Mesodermal cell (in vitro differentiated cells): ENCODE data around the gene PCDHGA5.

Experiments used
- H3K27ac ChIP-seq: 2 replicates; pipeline ENCODE4 v1.7.0; 2013; ENCODE audit warnings: mild to moderate bottlenecking, low read depth, low read length, moderate library complexity; ENCODE audit not compliant: severe bottlenecking
- H3K36me3 ChIP-seq: 2 replicates; pipeline ENCODE4 v1.7.1; 2013; ENCODE audit warnings: mild to moderate bottlenecking, low read length, moderate library complexity; ENCODE audit not compliant: control insufficient read depth, insufficient read depth
- H3K4me1 ChIP-seq: one replicate; pipeline ENCODE4 v1.7.1; 2013; ENCODE audit warnings: mild to moderate bottlenecking, low read length; ENCODE audit not compliant: insufficient read depth, control insufficient read depth, poor library complexity, severe bottlenecking
- H3K4me3 ChIP-seq: 2 replicates; pipeline ENCODE4 v1.7.0; 2013; ENCODE audit warnings: low read length, control low read depth, mild to moderate bottlenecking; ENCODE audit not compliant: insufficient read depth, poor library complexity, severe bottlenecking; ENCODE audit errors: extremely low read depth
- H3K9me3 ChIP-seq: 2 replicates; pipeline ENCODE4 v1.7.1; 2013; ENCODE audit warnings: mild to moderate bottlenecking, low read length, moderate library complexity; ENCODE audit not compliant: control insufficient read depth
- WGBS, 2 experiments: methylation state at CpG; one replicate each; pipeline ENCODE4 v1.1.5; 2013; ENCODE audit warnings: missing lambda C conversion rate in 2 of 2; ENCODE audit not compliant: insufficient coverage in 2 of 2; 5-methylcytosine and 5-hydroxymethylcytosine counted together

The PCDHGA5 gene

DNA sequence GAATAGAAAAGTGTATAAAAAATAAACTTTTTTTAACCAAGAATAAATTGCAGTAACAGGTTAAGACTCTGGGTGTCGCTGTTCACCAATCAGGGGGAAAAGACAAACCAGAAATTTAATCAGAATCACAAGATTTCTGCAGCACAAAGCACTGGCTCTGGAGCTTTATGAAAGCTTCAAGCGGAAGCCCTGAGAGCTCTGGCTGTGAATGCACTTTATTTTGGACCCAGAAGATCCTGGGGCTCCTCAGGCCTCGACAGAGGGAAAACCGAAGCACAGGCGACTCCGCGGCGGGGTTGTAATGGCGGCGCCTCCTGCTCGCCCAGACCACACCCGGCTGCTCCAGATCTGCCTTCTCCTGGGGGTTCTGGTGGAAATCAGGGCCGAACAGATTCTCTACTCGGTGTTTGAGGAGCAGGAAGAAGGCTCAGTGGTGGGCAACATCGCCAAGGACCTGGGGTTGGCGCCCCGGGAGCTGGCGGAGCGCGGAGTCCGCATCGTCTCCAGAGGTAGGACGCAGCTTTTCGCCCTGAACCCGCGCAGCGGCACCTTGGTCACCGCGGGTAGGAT lies 9.0 kb upstream of the PCDHGA5 start, which contains the start of gene PCDHGA4:
Gene PCDHGA4, plus strand, starts transcription at position 122 of the 570 bp plus-strand sequence. Its CDS starts 87 bp downstream, at position 209.
- Histone ChIP-seq H3K27ac (no peak within 1 kb of the TSS), H3K9me3 (peaks cover 46% of the 10 kb centered on the region)

GRCh38 chr5:141355641-141356040 lies 8.3 kb upstream of the PCDHGA5 start:
- H3K27ac ChIP-seq = no peak overlapping the region
- no peaks in the 10 kb centered on the region for H3K36me3 ChIP-seq
- no peaks in the 10 kb centered on the region for H3K4me1 ChIP-seq
- 96 to 97% methylated on average over 22 to 24 of the region's 24 CpGs for WGBS, 2 experiments
- peaks cover 46% of the 10 kb centered on the region for H3K9me3 ChIP-seq
- H3K4me3 ChIP-seq = no peak overlapping the region

More for the DNA sequence above, 9.0 kb upstream of the PCDHGA5 start, which contains the start of gene PCDHGA4:
- Histone ChIP-seq H3K36me3 (no peaks in the 10 kb centered on the region), H3K4me3 (no peak within 1 kb of the TSS), H3K4me1 (no peaks in the 10 kb centered on the region)
- 90 to 92% methylated on average over 27 to 29 of the region's 29 CpGs for WGBS, 2 experiments

DNA sequence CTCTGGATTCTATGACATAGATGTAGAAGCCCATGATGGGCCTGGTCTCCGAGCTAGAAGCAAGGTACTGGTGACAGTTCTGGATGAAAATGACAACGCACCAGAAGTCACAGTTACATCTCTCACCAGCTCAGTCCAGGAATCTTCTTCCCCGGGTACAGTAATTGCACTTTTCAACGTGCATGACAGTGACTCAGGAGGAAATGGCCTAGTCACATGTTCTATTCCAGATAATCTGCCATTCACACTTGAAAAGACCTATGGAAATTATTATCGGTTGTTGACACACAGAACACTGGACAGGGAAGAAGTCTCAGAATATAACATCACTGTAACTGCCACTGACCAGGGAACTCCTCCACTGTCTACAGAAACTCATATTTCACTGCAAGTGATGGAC lies 7.8 kb upstream of the PCDHGA5 start:
- WGBS, 2 experiments = 80 to 89% methylated on average over 3 to 4 of the region's 5 CpGs
- no peaks in the 10 kb centered on the region for H3K36me3 ChIP-seq
- peaks cover 46% of the 10 kb centered on the region for H3K9me3 ChIP-seq
- no peaks in the 10 kb centered on the region for H3K4me1 ChIP-seq
- no peak overlapping the region for H3K27ac ChIP-seq
- H3K4me3 ChIP-seq = no peak overlapping the region

GRCh38 chr5:141356950-141357349 lies 7.0 kb upstream of the PCDHGA5 start:
- Histone ChIP-seq H3K27ac (no peak overlapping the region), H3K4me3 (no peak overlapping the region), H3K9me3 (peaks cover 47% of the 10 kb centered on the region), H3K36me3 (no peaks in the 10 kb centered on the region), H3K4me1 (no peaks in the 10 kb centered on the region)
- 92 to 97% methylated on average over 17 to 19 of the region's 19 CpGs for WGBS, 2 experiments

- no peaks in the 10 kb centered on the region for H3K4me1 ChIP-seq
- peaks cover 3% of the 10 kb centered on the region for H3K36me3 ChIP-seq
- H3K9me3 ChIP-seq = peaks cover 50% of the 10 kb centered on the region
- no peak within 1 kb of the TSS for H3K27ac ChIP-seq
- 87 to 94% methylated on average over 19 to 23 of the region's 24 CpGs for WGBS, 2 experiments
- no peak within 1 kb of the TSS for H3K4me3 ChIP-seq
Measured at GRCh38 chr5:141359790-141360426, 4.1 kb upstream of the PCDHGA5 start, which contains the start of gene PCDHGB2. Gene PCDHGB2, plus strand, starts transcription at chr5:141359994. Its CDS starts 142 bp downstream, at chr5:141360136.

DNA sequence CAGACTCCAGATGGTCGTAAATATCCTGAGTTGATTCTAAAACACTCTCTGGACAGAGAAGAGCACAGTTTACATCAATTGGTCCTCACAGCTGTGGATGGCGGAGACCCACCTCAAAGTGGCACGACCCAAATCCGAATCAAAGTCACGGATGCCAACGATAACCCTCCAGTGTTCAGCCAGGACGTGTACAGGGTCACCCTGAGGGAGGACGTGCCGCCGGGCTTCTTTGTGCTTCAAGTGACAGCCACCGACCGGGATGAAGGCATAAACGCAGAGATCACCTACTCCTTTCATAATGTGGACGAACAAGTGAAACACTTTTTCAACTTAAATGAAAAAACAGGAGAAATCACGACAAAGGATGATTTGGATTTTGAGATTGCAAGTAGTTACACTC lies 3.3 kb upstream of the PCDHGA5 start:
- H3K27ac ChIP-seq = no peak overlapping the region
- 94 to 95% methylated on average over 10 to 11 of the region's 15 CpGs for WGBS, 2 experiments
- no peaks in the 10 kb centered on the region for H3K4me1 ChIP-seq
- H3K36me3 ChIP-seq = peaks cover 3% of the 10 kb centered on the region
- peaks cover 50% of the 10 kb centered on the region for H3K9me3 ChIP-seq
- H3K4me3 ChIP-seq = no peak overlapping the region

GRCh38 chr5:141362719-141363118 lies 1.2 kb upstream of the PCDHGA5 start:
- no peak overlapping the region for H3K4me3 ChIP-seq
- peaks cover 45% of the 10 kb centered on the region for H3K9me3 ChIP-seq
- H3K4me1 ChIP-seq = no peaks in the 10 kb centered on the region
- peaks cover 3% of the 10 kb centered on the region for H3K36me3 ChIP-seq
- H3K27ac ChIP-seq = no peak overlapping the region

- Histone ChIP-seq H3K36me3 (peaks cover 3% of the 10 kb centered on the region), H3K9me3 (peaks cover 32% of the 10 kb centered on the region), H3K27ac (no peak overlapping the region), H3K4me3 (no peak overlapping the region), H3K4me1 (no peaks in the 10 kb centered on the region)
- WGBS, 2 experiments = 95 to 96% methylated on average over 44 to 45 of the region's 46 CpGs
Measured at GRCh38 chr5:141366016-141366896, 2.3 kb downstream of the PCDHGA5 start.

DNA sequence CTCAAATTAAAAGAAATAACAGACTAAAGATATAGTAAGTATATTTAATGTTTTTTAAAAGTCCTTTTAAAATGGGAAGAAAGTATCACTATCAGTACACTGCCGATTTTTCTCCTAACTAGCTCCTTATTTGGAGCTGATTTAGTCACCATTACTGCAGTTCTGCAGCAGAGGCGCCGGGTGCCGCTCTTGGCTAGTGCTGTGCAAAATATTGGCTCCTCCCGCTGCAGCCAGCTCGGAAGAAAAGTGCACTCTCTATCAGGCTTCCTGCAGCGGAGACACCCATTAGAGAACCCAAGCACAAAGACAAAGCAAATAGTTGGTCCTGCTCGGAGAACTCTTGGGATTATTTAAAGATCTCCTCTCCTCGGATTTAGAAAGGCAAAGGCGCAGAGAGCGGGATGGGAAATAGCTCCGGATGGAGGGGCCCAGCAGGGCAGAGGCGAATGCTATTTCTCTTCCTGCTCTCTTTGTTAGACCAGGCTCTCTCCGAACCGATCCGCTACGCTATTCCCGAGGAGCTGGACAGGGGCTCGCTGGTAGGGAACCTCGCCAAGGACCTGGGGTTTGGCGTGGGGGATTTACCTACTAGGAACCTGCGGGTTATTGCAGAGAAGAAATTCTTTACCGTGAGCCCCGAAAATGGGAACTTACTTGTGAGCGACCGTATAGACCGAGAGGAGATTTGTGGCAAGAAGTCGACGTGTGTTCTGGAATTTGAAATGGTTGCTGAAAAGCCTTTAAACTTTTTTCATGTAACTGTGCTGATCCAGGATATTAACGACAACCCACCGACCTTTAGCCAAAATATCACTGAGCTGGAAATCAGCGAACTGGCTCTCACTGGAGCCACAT lies 6.3 kb downstream of the PCDHGA5 start, which contains the start of gene PCDHGB3:
Gene PCDHGB3, plus strand, starts transcription at position 249 of the 855 bp plus-strand sequence. Its CDS starts 153 bp downstream, at position 402.
- no peaks in the 10 kb centered on the region for H3K4me1 ChIP-seq
- peaks cover 28% of the 10 kb centered on the region for H3K9me3 ChIP-seq
- H3K36me3 ChIP-seq = no peaks in the 10 kb centered on the region
- WGBS, 2 experiments = 94% methylated on average over 31 to 32 of the region's 32 CpGs
- no peak within 1 kb of the TSS for H3K27ac ChIP-seq
- H3K4me3 ChIP-seq = no peak within 1 kb of the TSS
